PC-9 (cell line): Measurements from ENCODE around the gene BEND6. TPM values are rescaled to one million over a fixed set of nuclear protein-coding genes. Genes with fewer than 3 reads are reported as not detected.

Experiments
- BruUV-seq: library from RNA; stranded (reverse); fragments of 400-500 nt; replicated peaks from 2 replicates; lab custom pipeline; 2021; lab: Mats Ljungman, UMichigan
- CTCF ChIA-PET: fragments of 300-600 bp; sonication (Branson Sonifier 250); formaldehyde crosslinking; loops from one replicate; lab custom pipeline; 2022; ENCODE audit warnings: antibody characterized with exemption; lab: Charles Lee
- POLR2A ChIA-PET: fragments of 300-600 bp; sonication (Branson Sonifier 250); formaldehyde crosslinking; loops from one replicate; lab custom pipeline; 2022; ENCODE audit warnings: antibody characterized with exemption; ENCODE audit not compliant: unreplicated experiment; lab: Charles Lee
- DNase-seq, 2 experiments: peaks; one replicate each; pipeline versions ENCODE4 v3.0.0 to v3.0.0-alpha.2; 2015 to 2022; ENCODE audit warnings: mixed read lengths in 1 of 2
- H2AFZ ChIP-seq: fragments of 200-600 bp; sonication (generic); 2 replicates; pipeline ENCODE4 v1.8.1; 2017; ENCODE audit warnings: antibody characterized with exemption
- H3F3A ChIP-seq: fragments of 200-600 bp; sonication (generic); 2 replicates; pipeline ENCODE4 v1.8.1; 2017; ENCODE audit warnings: antibody characterized with exemption, mild to moderate bottlenecking, low read depth; ENCODE audit not compliant: insufficient read depth
- H3K27ac ChIP-seq: fragments of 200-600 bp; sonication (generic); 2 replicates; pipeline ENCODE4 v1.6.1; 2016; ENCODE audit warnings: mixed run types
- H3K27me3 ChIP-seq: fragments of 200-600 bp; sonication (generic); 2 replicates; pipeline ENCODE4 v1.6.1; 2016; ENCODE audit warnings: low read depth, mixed run types; ENCODE audit not compliant: insufficient read depth
- H3K36me3 ChIP-seq: fragments of 200-600 bp; sonication (generic); 2 replicates; pipeline ENCODE4 v1.6.1; 2016; ENCODE audit warnings: low read depth, mixed run types
- H3K4me1 ChIP-seq: fragments of 200-600 bp; sonication (generic); replicated peaks from 2 replicates; pipeline ENCODE4 v1.6.1; 2016; ENCODE audit warnings: mixed run types; ENCODE audit not compliant: insufficient read depth
- H3K4me2 ChIP-seq: fragments of 200-600 bp; sonication (generic); 2 replicates; pipeline ENCODE4 v1.6.1; 2017; ENCODE audit warnings: mixed run types
- H3K4me3 ChIP-seq: fragments of 200-600 bp; sonication (generic); 2 replicates; pipeline ENCODE4 v1.6.1; 2016; ENCODE audit warnings: mixed run types
- H3K79me2 ChIP-seq: fragments of 200-600 bp; sonication (generic); 2 replicates; pipeline ENCODE4 v1.6.1; 2017; ENCODE audit warnings: low read depth, mixed run types
- H3K9me2 ChIP-seq: fragments of 200-600 bp; sonication (generic); 2 replicates; pipeline ENCODE4 v1.8.1; 2017; ENCODE audit warnings: mild to moderate bottlenecking; ENCODE audit not compliant: insufficient read depth
- H3K9me3 ChIP-seq: fragments of 200-600 bp; sonication (generic); 2 replicates; pipeline ENCODE4 v1.8.1; 2016; ENCODE audit warnings: low read depth; ENCODE audit not compliant: insufficient read depth
- H4K20me1 ChIP-seq: fragments of 200-600 bp; sonication (generic); 2 replicates; pipeline ENCODE4 v1.8.1; 2017; ENCODE audit not compliant: insufficient read depth
- EZH2 ChIP-seq: fragments of 200-600 bp; sonication (generic); IDR thresholded peaks from 2 replicates; pipeline ENCODE4 v1.8.0; 2017; ENCODE audit warnings: antibody characterized with exemption, low read depth
- intact Hi-C: fragments of 100-400 bp; cut with micrococcal nuclease; formaldehyde crosslinking; loops from one replicate; pipeline ENCODE4 v1.10.0; 2022; ENCODE audit not compliant: unreplicated experiment
- total RNA-seq: library from RNA; stranded (reverse); gene quantifications from 2 replicates; pipeline ENCODE4 v1.2.3, GENCODE V29; 2021
- TF ChIP-seq, protein P1 (sequence below): fragments of 200-600 bp; sonication (generic); conservative IDR thresholded peaks from 2 replicates; pipeline ENCODE4 v1.6.1; 2017; ENCODE audit warnings: mixed run types, antibody characterized with exemption, mild to moderate bottlenecking, moderate library complexity

BEND6 gene
- total RNA-seq, 1 experiment from 2014 or later, result 5.7 TPM

- no peak for DNase-seq
- intact Hi-C loops, result no loop called here
- H3K27ac ChIP-seq, result no peak overlapping the region
- H3K9me2 ChIP-seq, result no peaks in the 10 kb centered on the region
- 0 out of 2 replicates have a peak, but pooled peaks cover 3% of the 10 kb centered on the region for H3K36me3 ChIP-seq
- no peaks in the 10 kb centered on the region for H3K9me3 ChIP-seq
- BruUV-seq, result no TSS peak
- no peaks in the 10 kb centered on the region for H3F3A ChIP-seq
- H3K27me3 ChIP-seq, result no peaks in the 10 kb centered on the region
- ChIA-PET CTCF (no interaction called here), POLR2A (interaction anchor here (0.7 kb wide), 1 partner anchor 33 kb away, joined by 3 read pairs; no protein-coding TSS in a partner anchor)
- no peak overlapping the region for H3K4me2 ChIP-seq
- no peak overlapping the region for H2AFZ ChIP-seq
- peaks cover 27% of the 10 kb centered on the region for H3K79me2 ChIP-seq
- H3K4me3 ChIP-seq, result no peak overlapping the region
- TF ChIP-seq, protein P1, sequence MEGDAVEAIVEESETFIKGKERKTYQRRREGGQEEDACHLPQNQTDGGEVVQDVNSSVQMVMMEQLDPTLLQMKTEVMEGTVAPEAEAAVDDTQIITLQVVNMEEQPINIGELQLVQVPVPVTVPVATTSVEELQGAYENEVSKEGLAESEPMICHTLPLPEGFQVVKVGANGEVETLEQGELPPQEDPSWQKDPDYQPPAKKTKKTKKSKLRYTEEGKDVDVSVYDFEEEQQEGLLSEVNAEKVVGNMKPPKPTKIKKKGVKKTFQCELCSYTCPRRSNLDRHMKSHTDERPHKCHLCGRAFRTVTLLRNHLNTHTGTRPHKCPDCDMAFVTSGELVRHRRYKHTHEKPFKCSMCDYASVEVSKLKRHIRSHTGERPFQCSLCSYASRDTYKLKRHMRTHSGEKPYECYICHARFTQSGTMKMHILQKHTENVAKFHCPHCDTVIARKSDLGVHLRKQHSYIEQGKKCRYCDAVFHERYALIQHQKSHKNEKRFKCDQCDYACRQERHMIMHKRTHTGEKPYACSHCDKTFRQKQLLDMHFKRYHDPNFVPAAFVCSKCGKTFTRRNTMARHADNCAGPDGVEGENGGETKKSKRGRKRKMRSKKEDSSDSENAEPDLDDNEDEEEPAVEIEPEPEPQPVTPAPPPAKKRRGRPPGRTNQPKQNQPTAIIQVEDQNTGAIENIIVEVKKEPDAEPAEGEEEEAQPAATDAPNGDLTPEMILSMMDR, result no peak
- no peak for TF ChIP-seq EZH2
- H4K20me1 ChIP-seq, result no peaks in the 10 kb centered on the region
- peaks cover 25% of the 10 kb centered on the region for H3K4me1 ChIP-seq
Measured at GRCh38 chr6:56949265-56949664, 5.6 kb upstream of the BEND6 start.

GRCh38 chr6:56949925-56950495, 4.9 kb upstream of the BEND6 start:
- no peak for DNase-seq
- H3K27ac ChIP-seq, result no peak overlapping the region
- no peaks in the 10 kb centered on the region for H3K9me2 ChIP-seq
- ChIA-PET POLR2A (interaction anchor here (0.7 kb wide), 1 partner anchor 11 kb away, joined by 6 read pairs; no protein-coding TSS in a partner anchor), CTCF (no interaction called here)
- no TSS peak for BruUV-seq
- H3K4me1 ChIP-seq, result peaks cover 25% of the 10 kb centered on the region
- no peak overlapping the region for H3K4me2 ChIP-seq
- H3K79me2 ChIP-seq, result peaks cover 28% of the 10 kb centered on the region
- H3K36me3 ChIP-seq, result 0 out of 2 replicates have a peak, but pooled peaks cover 3% of the 10 kb centered on the region
- intact Hi-C loops, result no loop called here
- H2AFZ ChIP-seq, result no peak overlapping the region
- no peaks in the 10 kb centered on the region for H3K9me3 ChIP-seq
- H3K4me3 ChIP-seq, result no peak overlapping the region
- no peaks in the 10 kb centered on the region for H3K27me3 ChIP-seq
- no peaks in the 10 kb centered on the region for H3F3A ChIP-seq
- TF ChIP-seq, protein P1, result no peak
- H4K20me1 ChIP-seq, result no peaks in the 10 kb centered on the region

DNA sequence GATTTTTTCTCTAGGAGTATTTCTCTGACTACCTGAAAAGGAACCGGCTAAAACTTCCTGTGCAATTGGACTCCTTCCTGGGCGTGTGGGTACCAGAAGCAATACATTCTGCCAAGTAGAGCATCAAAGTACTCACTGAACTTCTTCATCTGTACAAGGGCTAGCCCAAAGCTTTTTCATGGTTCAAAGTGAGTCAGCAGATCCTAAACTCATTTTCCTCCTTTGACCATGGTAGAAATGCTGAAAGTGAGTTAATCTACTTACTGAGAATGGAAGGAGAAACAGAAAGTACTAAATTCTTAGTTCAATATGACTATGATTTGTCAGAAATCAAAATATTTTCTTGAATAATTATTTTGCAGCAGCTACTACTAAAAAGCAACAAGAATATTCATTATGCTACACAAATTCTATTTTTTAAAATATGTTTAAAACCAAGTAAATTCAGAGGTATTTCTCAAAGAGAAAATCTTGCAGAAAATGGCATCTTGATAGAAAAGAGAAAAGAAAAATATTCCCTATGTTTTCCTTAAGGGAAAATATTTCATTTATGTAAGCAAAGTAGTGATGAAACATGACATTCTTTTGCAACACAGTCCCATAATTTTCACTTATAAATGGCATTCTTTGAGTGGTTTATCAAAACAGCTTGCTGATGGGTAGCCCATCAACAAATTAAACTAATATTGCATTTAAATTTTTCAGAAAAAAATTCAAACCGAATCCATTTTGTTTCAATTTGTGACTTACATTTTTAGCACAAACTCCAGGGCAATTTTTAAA, 3.7 kb upstream of the BEND6 start:
- POLR2A ChIA-PET, result interaction anchor here (0.6 to 0.7 kb wide), 2 partner anchors 25 to 61 kb away, joined by 3 to 12 read pairs; no protein-coding TSS in a partner anchor
- Histone ChIP-seq H3F3A (peaks cover 11% of the 10 kb centered on the region), H3K27me3 (no peaks in the 10 kb centered on the region), H3K79me2 (peaks cover 28% of the 10 kb centered on the region), H3K9me3 (no peaks in the 10 kb centered on the region), H3K4me3 (no peak overlapping the region), H3K9me2 (no peaks in the 10 kb centered on the region), H3K36me3 (0 out of 2 replicates have a peak, but pooled peaks cover 3% of the 10 kb centered on the region), H3K4me1 (peaks cover 26% of the 10 kb centered on the region), H2AFZ (no peak overlapping the region), H3K4me2 (no peak overlapping the region), H4K20me1 (no peaks in the 10 kb centered on the region), H3K27ac (no peak overlapping the region)
- CTCF ChIA-PET, result interaction anchor here (0.5 to 0.6 kb wide), 2 partner anchors 69 to 584 kb away, joined by 3 read pairs; no protein-coding TSS in a partner anchor
- TF ChIP-seq EZH2, result no peak
- TF ChIP-seq, protein P1, result no peak
- no TSS peak for BruUV-seq
- intact Hi-C loops, result no loop called here
- DNase-seq, result no peak
